HG03575 (cell line): Measurements from ENCODE around the gene NFATC2.

Experiments
- ATAC-seq: cut with Tn5 transposase; IDR thresholded peaks from one replicate; pipeline ENCODE4 v1.9.1; 2021; ENCODE audit not compliant: unreplicated experiment, insufficient number of reproducible peaks, low FRiP score; ENCODE audit errors: extremely low read depth

NFATC2 gene

DNA sequence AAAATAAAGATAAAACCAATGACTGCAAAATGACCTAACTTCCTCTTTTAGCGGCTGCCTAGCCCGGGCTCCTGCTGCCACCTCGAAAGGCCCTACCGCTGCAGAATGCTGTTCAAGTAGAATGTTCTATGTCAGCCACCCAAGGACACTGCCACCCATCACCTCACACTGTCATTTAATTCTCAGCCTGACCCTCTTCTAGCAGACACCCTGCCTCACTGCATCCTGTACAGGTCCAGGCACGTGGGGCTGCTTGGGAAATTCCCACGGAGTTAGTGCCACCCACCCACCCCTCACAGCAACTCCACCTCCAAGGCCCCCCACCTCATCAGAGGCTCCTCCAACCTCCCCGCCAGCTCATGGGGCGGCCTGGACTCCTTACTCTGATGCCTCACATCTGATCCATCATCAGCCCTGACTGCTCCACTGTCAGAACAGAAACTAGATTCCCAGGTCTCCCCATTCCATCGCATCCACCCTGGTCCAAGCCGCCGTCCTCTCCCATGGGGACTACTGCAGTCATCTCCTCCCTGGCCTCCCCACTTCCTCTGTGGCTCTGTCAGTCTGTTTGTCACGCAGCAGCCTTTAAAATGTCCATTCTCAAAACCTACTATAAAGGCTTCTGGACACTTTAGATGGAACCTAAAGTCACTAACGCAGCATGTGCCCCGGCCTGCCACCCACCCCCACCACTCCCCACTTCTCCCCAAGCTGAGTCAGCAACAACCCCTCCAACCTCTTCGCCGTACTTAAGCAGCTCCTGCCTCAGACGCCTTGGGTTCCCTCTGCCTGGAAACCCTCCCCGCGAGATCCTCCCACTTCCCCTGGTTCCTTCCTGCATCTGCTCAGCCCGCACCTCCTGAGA is 17.0 kb downstream of the NFATC2 start:
- ATAC-seq, result no peak

DNA sequence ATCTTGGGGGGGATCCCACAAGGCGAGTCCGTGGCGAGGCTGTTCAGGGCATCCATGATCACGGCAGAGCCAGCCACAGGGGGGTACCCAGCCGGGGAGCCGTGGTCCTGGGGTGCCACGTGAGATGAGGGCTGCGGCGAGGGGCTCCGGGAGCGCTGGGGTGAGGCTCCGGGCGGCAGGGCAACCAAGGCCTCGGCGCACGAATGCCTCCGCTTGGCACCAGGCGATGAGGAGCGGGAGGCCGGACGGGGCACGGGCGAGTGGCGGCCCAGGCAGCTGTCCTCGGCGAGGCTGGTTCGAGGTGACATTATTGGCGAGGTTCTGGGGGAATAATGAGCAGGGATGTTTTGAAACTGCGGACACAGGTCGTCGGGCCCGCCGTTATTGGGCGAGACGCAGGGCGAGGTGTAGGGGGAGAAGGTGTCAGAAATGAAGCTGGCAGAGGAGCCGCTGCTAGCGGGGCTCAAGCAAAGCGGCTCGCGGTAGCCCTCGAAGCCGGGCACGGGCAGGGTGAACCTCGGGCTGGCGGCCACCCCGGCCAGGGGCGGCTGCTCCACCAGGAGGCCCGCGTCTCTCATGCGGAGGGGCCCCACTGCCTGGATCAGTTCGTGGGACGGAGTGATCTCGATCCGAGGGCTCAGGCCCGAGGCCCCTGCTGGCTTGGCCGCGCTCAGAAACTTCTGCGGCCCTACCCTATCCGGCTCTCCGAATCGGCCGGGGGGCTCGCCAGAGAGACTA is 19.1 kb downstream of the NFATC2 start:
- ATAC-seq, result no peak

DNA sequence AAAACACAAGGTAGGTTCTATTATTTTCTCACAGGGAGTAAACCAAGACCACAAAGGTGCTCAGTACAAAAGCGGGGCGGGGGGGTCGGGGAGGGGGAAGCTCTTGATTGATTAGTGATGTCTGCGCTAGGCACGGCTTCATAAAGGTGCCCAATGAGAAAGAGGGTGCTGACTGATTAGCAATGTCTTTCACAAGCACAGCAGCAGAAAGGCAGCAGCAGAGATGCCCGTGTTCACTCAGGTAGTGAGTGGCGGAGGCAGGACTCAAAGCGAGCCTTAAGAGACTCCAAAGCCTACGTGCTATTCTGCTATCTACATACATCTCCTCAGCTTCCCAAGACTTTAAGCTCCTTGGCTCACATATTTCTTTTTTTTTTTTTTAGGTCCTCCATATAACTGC is 20.3 kb downstream of the NFATC2 start:
- no peak for ATAC-seq

DNA sequence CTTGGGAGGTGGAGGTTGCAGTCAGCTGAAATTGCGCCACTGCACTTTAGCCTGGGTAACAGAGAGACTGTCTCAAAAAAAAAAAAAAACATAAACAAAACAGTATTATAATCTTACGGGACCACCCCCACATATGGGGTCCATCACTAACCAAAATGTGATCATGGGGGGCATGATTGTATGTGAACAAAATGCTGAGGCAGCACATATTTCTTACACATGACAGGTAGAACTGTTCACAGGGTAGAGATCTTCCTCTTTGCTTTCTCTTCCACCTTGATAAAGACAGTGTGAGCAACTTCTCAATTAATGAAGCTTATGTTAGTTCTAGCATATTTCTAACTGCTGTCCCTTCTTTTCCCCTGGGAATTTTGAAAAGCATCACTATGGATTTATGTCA is 24.7 kb downstream of the NFATC2 start:
- no peak for ATAC-seq

DNA sequence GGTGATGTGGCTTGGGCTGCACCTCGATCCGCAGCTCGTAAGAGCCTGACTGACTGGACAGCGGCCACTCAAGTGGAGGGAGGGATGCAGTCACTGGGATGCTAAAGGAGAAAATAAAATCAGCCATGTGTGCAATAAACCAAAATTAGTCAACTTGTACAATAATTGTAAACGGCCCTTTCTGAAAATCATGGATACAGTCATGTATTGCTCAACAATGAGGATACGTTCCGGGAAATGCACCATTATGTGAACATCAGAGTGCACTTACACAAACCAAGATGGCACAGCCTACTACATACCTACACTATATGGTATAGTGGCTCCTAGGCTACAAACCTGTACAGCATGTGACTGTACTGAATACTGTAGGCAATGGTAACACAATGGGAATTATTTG is 25.7 kb downstream of the NFATC2 start:
- no peak for ATAC-seq

DNA sequence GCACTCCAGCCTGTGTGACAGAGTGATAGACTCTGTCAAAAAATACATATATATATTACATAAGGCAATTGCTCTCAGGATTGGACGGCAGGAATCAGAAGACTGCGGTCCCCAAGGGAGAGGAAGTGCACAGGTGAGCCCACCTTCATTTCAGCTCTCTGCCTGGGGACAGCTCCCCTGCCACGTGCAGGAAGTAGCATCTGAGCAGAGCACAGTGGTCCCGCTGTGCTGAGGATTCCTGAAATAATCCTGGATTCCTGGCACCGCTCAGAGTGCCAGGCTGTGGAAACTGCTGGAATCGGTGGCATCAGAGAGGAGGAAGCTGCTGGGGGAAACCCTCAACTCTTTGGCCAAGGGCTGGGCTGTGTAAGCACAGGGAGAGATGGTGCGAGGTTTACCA is 27.7 kb downstream of the NFATC2 start:
- no peak for ATAC-seq

DNA sequence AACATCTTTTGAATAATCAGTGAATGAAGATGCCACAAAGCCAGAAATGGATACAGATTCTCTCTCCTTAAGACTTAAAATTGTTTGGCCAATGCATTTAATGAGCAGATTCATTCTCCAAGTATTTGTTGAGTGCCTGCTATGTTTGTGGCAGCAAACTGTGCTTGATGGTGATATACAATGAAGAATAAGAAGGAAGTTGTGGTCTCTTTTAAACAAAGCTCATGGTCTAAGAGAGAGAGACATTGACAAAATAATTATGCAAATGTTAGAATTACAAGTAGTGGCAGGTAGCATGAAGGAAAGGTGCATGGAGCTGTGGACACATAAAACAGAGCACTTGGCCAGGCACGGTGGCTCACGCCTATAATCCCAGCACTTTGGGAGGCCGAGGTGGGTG is 28.3 kb downstream of the NFATC2 start:
- ATAC-seq, result no peak

DNA sequence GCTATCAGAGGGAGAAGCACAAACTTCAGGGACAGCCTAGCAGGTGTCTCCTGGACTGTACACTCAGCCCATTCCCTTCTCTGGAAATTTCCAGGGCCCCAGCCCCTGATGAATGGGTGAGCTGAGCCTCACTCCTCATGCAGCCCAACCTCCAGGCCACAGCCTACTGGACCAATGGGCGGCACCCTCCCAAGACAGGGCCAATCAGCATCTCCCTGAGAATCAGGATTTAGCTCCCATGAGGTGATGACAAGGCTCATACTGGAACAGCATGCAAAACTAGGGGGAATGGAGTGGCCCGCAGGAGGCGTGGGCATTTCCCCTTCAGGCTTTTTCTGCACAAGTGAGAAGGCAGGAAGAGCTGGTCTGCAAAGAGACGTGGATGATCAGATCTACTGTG is 29.0 kb downstream of the NFATC2 start:
- ATAC-seq, result no peak

DNA sequence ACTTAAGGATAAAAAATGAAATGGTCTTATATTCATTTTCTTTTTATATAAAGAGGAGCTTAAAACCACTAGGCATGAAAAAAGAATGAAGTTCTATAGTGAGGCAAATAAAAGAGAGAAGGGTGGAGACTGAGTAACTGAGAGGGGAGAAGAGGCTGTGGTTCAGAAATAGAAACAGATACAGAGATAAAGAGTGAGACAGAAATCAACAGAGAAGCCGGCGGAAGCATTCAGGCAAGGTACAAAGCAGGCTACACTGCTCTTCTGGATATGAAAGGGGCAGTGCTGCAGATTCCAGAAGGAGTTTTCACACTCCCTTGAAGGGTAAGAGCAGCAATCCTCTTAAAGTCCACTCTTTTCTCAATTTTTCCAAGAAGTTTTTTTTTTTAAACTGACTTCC is 29.9 kb downstream of the NFATC2 start:
- ATAC-seq, result no peak

DNA sequence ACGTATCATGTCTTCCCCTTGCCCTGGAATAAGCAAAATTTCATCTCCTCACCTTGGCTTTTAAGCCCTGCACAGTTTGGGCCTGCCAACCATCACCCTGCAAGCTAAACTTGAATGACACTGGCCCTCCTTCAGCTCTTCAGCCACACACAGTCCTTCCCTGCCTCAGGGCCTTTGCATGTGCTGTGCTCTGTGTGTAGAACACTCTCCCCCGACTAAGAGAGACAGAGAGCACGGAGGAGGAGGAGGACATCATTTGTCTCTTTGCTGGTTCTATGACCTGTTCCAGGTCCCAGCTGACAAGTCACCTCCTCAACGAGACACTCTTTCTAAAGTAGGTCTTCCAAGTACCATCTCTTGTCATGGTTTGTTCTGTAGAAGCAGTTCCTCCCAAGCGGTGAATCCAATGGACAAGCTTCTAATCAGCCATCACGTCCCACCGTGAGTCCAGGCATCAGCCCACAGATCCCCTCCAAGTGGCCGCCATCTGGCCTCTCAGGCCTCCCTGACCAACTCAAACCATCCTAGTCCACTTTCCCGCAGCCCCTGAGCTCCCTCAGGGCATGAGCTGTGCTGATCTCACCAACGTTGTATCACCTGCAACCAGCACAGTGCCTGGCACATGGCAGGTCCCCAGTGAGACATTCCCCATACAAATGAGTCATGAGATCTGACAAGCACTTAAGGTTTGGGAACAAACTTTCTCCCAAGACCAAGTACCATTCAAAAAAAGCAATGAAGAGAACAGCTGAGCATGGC is 30.5 kb downstream of the NFATC2 start:
- no peak for ATAC-seq

DNA sequence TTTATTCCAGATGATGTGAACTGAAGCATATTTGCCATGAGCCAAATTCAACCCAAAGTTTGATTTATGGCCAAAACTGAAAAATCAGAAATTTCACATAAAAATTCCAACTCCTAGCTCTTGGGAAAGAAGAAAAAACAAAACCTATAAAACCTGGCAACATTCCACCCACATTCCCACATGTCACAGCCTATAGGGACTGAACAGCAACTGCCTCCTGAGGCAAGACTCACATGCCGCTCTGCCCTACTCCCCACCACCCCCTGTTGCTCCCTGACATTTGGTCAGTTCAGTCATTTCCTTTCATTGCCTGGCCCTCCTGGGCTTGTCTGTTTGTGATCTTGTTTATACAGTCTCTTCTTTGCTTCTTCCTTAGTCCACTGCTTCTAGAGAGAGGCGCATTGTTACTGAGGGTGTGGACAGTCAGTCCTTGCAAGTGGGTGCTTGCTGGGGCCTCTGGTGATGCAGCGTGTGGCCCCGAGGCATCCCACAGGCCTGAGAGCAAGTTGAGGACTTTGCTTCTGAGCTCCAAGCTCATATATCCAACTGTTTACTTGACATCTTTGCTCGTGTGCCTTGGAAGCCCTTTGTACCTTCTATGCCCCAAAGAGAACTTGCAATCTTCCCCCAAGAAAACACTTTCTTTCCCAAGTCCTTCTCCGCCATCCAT is 31.4 kb downstream of the NFATC2 start:
- no peak for ATAC-seq

DNA sequence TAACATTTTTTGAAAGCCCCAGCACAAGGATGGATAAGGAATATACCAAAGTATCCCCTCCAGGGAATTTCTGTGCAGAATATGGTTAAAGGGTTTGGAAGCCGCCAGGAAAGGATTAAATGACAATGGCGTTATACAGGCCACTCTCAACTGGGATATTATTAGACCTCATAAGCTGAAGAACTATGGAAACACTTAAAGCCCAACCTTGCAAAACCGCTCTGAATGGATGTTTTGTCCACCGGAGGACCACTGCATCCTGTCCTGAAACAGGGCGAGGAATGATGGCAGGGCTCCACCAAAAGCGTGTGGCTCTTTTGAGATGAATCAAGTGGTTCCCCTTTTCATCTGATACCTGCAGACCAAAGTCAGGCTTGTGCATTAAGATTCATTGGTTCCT is 32.4 kb downstream of the NFATC2 start:
- ATAC-seq, result no peak

DNA sequence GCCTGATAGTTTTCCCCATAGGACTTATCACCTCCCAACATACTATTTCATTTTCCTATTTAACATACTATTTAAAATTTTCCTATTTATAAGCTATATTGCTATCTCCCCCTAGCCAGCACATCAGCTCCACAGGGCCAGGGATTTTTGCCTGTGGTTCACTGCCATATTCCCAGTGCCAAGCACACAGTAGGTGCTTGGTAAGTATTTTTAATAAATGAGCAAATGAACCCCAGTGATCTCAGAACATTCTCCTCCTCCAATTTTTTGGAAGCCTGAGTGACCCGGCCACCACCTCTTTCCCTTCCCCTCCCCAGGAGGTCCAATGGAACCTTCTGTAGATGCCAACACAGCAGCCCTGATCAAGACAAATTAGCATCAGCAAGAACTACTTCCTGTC is 33.3 kb downstream of the NFATC2 start:
- no peak for ATAC-seq

DNA sequence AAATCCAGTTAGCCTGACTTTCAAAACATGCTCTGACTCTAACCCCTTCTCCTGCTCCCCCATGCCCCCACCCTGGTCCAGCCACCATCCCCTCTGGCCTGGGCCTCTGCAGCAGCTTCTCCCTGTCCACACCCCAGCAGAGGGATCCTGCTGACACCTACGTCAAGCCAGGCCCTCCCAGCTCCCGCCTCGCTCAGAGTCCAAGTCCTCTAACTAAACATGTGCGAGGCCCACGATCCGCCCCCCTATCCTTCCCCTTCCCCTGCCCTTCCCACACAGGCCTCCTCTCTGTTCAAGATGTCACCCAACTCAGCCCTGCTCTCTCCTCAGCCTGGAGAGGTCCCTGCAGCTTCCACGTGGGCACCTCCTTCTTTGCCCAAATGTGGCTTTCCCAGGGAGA is 33.7 kb downstream of the NFATC2 start:
- no peak for ATAC-seq

DNA sequence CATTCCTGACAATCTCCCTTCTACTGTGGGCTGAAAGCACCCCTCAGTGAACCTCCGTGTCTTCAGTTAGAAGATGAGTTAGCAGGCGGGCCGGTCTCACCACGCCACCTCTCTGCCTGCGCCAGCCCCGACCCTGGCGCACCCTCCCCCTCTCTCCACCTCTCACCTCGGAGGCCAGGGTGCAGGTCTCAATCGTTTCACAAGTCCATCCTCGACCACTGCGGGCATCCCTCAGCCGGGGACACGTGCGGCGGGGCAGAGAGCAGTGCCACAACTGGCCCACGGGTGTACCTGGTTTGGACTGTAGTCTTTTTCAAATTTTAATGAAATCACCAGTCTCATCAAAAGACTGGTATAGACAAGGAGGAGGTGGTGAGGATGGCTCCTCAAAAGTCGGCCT is 34.4 kb downstream of the NFATC2 start:
- no peak for ATAC-seq

DNA sequence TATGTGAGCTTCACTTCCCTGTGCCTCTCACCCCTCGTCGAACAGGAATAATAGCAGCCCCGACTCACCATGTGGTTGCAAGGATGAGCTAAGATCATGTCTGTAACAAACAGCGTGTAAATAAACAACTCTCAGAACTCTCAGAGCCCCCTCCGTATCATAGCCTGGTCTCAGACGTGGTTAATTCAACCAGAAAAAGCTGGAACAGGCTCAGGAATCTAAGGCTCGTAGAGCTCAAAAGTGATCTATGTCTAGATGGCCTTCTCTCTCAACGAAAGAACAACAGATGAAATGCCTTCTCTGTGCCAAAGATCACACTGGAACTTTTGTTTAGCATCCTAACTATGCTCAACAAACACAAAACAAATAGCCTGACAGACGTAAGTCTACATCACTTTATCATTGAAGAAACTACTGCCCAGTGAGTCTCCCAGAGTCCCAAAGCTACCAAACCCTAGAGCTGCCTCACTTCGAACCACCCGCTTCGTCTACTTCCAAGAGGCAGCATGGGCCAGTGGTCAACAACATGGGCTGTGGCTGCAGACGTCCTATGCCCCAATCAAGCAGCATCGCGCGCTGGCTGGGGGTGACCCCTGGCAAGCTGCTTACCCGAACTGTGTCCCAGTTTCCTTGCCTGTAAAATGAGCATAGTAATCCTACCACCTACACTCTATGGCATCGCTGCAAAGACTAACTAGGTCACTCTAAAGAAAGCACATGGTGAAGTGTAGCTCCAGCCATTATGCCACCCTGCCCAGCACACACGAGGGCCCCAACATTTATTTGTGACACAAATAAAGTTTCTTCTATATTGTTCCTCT is 35.1 kb downstream of the NFATC2 start:
- no peak for ATAC-seq

DNA sequence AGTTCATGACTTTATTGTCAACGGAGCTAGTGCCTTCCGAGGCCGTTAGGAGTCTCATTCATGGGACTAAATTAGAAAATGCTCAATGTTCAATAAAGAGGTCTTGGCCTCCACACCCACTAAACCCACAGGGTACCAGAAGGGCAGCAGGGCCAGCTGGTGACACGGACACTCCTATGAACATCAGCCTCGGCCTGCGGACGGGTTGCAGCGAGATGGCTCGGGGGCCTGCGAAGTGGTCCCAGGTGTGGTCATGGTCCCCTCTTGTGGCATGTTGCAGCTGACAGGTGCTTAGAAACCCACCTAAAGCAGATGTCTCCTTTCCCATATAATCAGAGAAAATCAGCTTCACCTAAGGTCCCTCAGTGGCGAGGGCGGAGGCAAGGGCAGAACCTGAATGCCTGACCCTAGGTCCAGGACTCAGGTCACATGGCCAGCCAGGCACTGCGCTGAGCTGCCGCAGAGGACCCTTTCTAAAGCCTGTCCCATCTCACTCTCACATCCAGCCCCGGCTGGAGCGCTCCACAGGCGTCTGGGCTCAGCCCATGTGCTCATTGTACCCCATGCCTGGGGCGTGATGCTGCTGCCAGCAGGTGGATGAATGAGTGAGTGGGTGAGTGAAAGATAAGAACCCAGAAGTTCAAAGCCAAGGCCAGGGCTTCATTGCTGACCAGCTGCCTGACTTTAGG is 35.8 kb downstream of the NFATC2 start:
- no peak for ATAC-seq

DNA sequence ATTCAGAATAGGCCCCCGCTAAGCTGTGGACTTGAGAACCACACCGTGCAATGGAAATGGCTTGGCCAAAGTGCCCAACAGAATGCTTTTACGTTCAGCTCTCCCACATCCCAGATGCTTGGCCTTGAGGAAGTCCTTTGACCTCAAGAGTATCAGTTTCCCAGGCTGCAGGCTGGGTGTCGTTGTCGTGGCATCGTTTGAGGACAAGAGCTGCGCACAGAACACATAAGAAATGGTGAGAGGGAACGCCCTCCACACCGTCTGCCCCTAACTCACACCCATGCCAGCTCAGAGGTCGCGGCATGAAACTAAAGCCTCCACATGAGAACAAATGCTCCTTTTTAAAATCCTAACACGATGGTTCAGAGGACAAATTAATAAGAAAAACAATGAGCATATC is 37.0 kb downstream of the NFATC2 start:
- no peak for ATAC-seq
